Measurements from ENCODE around the gene CDC42. TPM values are rescaled to one million over a fixed set of nuclear protein-coding genes. Genes with fewer than 3 reads are reported as not detected.

The CDC42 gene
- total RNA-seq, 4 donors from 2014 or later = 228 to 244 (median 240) TPM

GRCh38 chr1:22112554-22112953, 60.0 kb downstream of the CDC42 start:
- Histone ChIP-seq H3K27me3 (no peaks in the 10 kb centered on the region), H3K4me3 (replicated peaks in 1 of 3) (no peak overlapping the region), H3K9me3 (no peaks in the 10 kb centered on the region), H3K4me1 (peaks cover 13 to 34% of the 10 kb centered on the region in 2 donors), H3K36me3 (no peaks in the 10 kb centered on the region), H3K27ac (no peak overlapping the region)
- intact Hi-C loops (cut with DNase I) = no loop called here
- 90 to 92% methylated on average over 2 to 3 of the region's 3 CpGs for WGBS, 2 donors
- TF ChIP-seq POLR2A (IDR thresholded peaks at IDR 0.05) = no peak
- no peak for TF ChIP-seq CTCF (IDR thresholded peaks at IDR 0.05)
- no peak for DNase-seq

GRCh38 chr1:22114083-22115012, 61.8 kb downstream of the CDC42 start:
- Histone ChIP-seq H3K27me3 (no peaks in the 10 kb centered on the region), H3K9me3 (no peaks in the 10 kb centered on the region), H3K4me1 (peaks cover 13 to 38% of the 10 kb centered on the region in 2 donors), H3K36me3 (no peaks in the 10 kb centered on the region), H3K4me3 (replicated peaks in 1 of 3) (no peak overlapping the region), H3K27ac (peak overlapping the region in 2 of 3 donors; percentile 12 to 23)
- no peak for DNase-seq
- TF ChIP-seq CTCF (IDR thresholded peaks at IDR 0.05) (no peak), POLR2A (IDR thresholded peaks at IDR 0.05) (no peak)
- WGBS, 2 donors = 51 to 56% methylated on average over 7 of the region's 18 CpGs
- intact Hi-C loops (cut with DNase I) = no loop called here

GRCh38 chr1:22115286-22115685, 62.8 kb downstream of the CDC42 start:
- DNase-seq = no peak
- Histone ChIP-seq H3K4me3 (replicated peaks in 1 of 3) (no peak overlapping the region), H3K36me3 (no peaks in the 10 kb centered on the region), H3K9me3 (no peaks in the 10 kb centered on the region), H3K4me1 (peaks cover 13 to 38% of the 10 kb centered on the region in 2 donors), H3K27ac (no peak overlapping the region), H3K27me3 (no peaks in the 10 kb centered on the region)
- intact Hi-C loops (cut with DNase I) = no loop called here
- WGBS, 2 donors = 91 to 92% methylated on average over 6 of the region's 6 CpGs
- TF ChIP-seq POLR2A (IDR thresholded peaks at IDR 0.05) = no peak
- no peak for TF ChIP-seq CTCF (IDR thresholded peaks at IDR 0.05)

- WGBS, 2 donors = 57 to 70% methylated on average over 3 to 4 of the region's 4 CpGs
- Histone ChIP-seq H3K9me3 (no peaks in the 10 kb centered on the region), H3K27me3 (no peaks in the 10 kb centered on the region), H3K36me3 (no peaks in the 10 kb centered on the region), H3K4me1 (peaks cover 13 to 38% of the 10 kb centered on the region in 2 donors), H3K4me3 (replicated peaks in 1 of 3) (no peak overlapping the region), H3K27ac (no peak overlapping the region)
- intact Hi-C loops (cut with DNase I) = no loop called here
- DNase-seq = no peak
- no peak for TF ChIP-seq POLR2A (IDR thresholded peaks at IDR 0.05)
- TF ChIP-seq CTCF (IDR thresholded peaks at IDR 0.05) = no peak
Observed at GRCh38 chr1:22117238-22117637, 64.7 kb downstream of the CDC42 start.

- H3K27ac ChIP-seq = no peak overlapping the region
- H3K4me1 ChIP-seq = peaks cover 13 to 38% of the 10 kb centered on the region in 2 donors
- no peaks in the 10 kb centered on the region for H3K36me3 ChIP-seq
- TF ChIP-seq POLR2A (IDR thresholded peaks at IDR 0.05) = no peak
- no peak for TF ChIP-seq CTCF (IDR thresholded peaks at IDR 0.05)
- whole genome bisulfite sequencing, 2 donors = 74 to 91% methylated on average over 3 to 5 of the region's 5 CpGs
- H3K27me3 ChIP-seq = no peaks in the 10 kb centered on the region
- intact Hi-C loops (cut with DNase I) = no loop called here
- no peaks in the 10 kb centered on the region for H3K9me3 ChIP-seq
- DNase-seq = peak in 1 of 2 donors; percentile 15
- H3K4me3 ChIP-seq (replicated peaks in 1 of 3) = no peak overlapping the region
Observed at GRCh38 chr1:22117851-22118250, 65.3 kb downstream of the CDC42 start.
